Measurements from ENCODE around the gene TMEM109. TPM values are rescaled to one million over a fixed set of nuclear protein-coding genes. Genes with fewer than 3 reads are reported as not detected.
A peak's percentile ranks its signal among the peaks of the same experiment; 100 is the strongest.

Gene TMEM109
- total and polyA plus RNA-seq, 9 of the 15 experiments (the other 6 are each of a cell fraction or from before 2014, with no cell fraction given): 9.2 to 71.3 (median 30.5) TPM

DNA sequence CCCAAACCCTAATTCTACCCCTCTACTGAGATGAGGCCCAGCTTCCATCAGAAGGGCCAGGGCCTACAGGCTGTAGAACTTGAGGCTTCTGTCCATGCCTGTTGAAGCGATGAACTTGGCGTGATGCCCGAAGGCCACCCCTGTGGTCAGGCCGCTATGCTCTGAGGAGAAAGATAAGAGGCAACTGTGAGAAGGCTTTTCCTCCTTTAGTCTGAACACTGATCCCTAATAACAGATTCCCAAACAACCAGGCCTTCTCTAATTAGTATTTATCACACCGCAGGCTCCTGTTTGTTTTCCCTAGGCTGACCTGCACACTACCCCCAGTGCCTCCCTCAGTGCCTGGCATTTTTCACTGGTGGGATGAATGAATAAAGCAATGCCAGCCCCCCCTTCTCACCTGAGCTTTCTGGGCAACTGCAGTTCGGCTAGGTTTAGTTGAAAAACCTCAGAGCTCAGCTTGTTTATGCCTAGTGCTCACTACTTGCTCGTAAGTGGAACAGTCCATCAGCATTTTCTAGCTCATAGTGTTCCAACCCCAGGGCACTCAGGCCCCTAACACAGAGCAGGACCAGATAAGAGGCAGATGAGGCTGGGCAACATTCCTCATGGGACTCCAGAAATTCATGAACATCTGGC, 22.7 kb upstream of the TMEM109 start (continued):
- TF ChIP-seq CTBP1 (IDR thresholded peaks at IDR 0.05; ENCODE audit: borderline replicate concordance) (peak; percentile 83), SMARCE1 (IDR thresholded peaks at IDR 0.05) (peak; percentile 80), BDP1 (IDR thresholded peaks at IDR 0.05; ENCODE audit: insufficient read depth, insufficient read length) (no peak), ZNF165 (CRISPR knock-in tag; IDR thresholded peaks at IDR 0.05; ENCODE audit: borderline replicate concordance) (no peak), MTF1 (CRISPR knock-in tag; IDR thresholded peaks at IDR 0.05; ENCODE audit: borderline replicate concordance) (no peak), ZNF239 (CRISPR knock-in tag; IDR thresholded peaks at IDR 0.05) (no peak), NCOA1 (IDR thresholded peaks at IDR 0.05; ENCODE audit: low read depth) (no peak)
- TF ChIP-seq, protein P1, sequence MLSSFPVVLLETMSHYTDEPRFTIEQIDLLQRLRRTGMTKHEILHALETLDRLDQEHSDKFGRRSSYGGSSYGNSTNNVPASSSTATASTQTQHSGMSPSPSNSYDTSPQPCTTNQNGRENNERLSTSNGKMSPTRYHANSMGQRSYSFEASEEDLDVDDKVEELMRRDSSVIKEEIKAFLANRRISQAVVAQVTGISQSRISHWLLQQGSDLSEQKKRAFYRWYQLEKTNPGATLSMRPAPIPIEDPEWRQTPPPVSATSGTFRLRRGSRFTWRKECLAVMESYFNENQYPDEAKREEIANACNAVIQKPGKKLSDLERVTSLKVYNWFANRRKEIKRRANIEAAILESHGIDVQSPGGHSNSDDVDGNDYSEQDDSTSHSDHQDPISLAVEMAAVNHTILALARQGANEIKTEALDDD (IDR thresholded peaks at IDR 0.05): no peak
- TF ChIP-seq, protein P2, sequence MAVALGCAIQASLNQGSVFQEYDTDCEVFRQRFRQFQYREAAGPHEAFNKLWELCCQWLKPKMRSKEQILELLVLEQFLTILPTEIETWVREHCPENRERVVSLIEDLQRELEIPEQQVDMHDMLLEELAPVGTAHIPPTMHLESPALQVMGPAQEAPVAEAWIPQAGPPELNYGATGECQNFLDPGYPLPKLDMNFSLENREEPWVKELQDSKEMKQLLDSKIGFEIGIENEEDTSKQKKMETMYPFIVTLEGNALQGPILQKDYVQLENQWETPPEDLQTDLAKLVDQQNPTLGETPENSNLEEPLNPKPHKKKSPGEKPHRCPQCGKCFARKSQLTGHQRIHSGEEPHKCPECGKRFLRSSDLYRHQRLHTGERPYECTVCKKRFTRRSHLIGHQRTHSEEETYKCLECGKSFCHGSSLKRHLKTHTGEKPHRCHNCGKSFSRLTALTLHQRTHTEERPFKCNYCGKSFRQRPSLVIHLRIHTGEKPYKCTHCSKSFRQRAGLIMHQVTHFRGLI (CRISPR knock-in tag; IDR thresholded peaks at IDR 0.05): no peak
- TF ChIP-seq, protein P3, sequence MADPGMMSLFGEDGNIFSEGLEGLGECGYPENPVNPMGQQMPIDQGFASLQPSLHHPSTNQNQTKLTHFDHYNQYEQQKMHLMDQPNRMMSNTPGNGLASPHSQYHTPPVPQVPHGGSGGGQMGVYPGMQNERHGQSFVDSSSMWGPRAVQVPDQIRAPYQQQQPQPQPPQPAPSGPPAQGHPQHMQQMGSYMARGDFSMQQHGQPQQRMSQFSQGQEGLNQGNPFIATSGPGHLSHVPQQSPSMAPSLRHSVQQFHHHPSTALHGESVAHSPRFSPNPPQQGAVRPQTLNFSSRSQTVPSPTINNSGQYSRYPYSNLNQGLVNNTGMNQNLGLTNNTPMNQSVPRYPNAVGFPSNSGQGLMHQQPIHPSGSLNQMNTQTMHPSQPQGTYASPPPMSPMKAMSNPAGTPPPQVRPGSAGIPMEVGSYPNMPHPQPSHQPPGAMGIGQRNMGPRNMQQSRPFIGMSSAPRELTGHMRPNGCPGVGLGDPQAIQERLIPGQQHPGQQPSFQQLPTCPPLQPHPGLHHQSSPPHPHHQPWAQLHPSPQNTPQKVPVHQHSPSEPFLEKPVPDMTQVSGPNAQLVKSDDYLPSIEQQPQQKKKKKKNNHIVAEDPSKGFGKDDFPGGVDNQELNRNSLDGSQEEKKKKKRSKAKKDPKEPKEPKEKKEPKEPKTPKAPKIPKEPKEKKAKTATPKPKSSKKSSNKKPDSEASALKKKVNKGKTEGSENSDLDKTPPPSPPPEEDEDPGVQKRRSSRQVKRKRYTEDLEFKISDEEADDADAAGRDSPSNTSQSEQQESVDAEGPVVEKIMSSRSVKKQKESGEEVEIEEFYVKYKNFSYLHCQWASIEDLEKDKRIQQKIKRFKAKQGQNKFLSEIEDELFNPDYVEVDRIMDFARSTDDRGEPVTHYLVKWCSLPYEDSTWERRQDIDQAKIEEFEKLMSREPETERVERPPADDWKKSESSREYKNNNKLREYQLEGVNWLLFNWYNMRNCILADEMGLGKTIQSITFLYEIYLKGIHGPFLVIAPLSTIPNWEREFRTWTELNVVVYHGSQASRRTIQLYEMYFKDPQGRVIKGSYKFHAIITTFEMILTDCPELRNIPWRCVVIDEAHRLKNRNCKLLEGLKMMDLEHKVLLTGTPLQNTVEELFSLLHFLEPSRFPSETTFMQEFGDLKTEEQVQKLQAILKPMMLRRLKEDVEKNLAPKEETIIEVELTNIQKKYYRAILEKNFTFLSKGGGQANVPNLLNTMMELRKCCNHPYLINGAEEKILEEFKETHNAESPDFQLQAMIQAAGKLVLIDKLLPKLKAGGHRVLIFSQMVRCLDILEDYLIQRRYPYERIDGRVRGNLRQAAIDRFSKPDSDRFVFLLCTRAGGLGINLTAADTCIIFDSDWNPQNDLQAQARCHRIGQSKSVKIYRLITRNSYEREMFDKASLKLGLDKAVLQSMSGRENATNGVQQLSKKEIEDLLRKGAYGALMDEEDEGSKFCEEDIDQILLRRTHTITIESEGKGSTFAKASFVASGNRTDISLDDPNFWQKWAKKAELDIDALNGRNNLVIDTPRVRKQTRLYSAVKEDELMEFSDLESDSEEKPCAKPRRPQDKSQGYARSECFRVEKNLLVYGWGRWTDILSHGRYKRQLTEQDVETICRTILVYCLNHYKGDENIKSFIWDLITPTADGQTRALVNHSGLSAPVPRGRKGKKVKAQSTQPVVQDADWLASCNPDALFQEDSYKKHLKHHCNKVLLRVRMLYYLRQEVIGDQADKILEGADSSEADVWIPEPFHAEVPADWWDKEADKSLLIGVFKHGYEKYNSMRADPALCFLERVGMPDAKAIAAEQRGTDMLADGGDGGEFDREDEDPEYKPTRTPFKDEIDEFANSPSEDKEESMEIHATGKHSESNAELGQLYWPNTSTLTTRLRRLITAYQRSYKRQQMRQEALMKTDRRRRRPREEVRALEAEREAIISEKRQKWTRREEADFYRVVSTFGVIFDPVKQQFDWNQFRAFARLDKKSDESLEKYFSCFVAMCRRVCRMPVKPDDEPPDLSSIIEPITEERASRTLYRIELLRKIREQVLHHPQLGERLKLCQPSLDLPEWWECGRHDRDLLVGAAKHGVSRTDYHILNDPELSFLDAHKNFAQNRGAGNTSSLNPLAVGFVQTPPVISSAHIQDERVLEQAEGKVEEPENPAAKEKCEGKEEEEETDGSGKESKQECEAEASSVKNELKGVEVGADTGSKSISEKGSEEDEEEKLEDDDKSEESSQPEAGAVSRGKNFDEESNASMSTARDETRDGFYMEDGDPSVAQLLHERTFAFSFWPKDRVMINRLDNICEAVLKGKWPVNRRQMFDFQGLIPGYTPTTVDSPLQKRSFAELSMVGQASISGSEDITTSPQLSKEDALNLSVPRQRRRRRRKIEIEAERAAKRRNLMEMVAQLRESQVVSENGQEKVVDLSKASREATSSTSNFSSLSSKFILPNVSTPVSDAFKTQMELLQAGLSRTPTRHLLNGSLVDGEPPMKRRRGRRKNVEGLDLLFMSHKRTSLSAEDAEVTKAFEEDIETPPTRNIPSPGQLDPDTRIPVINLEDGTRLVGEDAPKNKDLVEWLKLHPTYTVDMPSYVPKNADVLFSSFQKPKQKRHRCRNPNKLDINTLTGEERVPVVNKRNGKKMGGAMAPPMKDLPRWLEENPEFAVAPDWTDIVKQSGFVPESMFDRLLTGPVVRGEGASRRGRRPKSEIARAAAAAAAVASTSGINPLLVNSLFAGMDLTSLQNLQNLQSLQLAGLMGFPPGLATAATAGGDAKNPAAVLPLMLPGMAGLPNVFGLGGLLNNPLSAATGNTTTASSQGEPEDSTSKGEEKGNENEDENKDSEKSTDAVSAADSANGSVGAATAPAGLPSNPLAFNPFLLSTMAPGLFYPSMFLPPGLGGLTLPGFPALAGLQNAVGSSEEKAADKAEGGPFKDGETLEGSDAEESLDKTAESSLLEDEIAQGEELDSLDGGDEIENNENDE (IDR thresholded peaks at IDR 0.05; ENCODE audit: low read depth, low read length): no peak
- TF ChIP-seq, protein P4, sequence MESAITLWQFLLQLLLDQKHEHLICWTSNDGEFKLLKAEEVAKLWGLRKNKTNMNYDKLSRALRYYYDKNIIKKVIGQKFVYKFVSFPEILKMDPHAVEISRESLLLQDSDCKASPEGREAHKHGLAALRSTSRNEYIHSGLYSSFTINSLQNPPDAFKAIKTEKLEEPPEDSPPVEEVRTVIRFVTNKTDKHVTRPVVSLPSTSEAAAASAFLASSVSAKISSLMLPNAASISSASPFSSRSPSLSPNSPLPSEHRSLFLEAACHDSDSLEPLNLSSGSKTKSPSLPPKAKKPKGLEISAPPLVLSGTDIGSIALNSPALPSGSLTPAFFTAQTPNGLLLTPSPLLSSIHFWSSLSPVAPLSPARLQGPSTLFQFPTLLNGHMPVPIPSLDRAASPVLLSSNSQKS (CRISPR knock-in tag; IDR thresholded peaks at IDR 0.05): no peak

All from K562 (cell line).